Esophagus mucosa (tissue), 1 donor: Measurements from ENCODE around the gene ZNF366. TPM values are rescaled to one million over a fixed set of nuclear protein-coding genes. Genes with fewer than 3 reads are reported as not detected.
A peak's percentile ranks its signal among the peaks of the same experiment; 100 is the strongest.
"Not testable (repeated sequence)": the region's sequence is repeated elsewhere in the genome, so short reads cannot be mapped to it uniquely, and the experiment has no call there.

Experiments used
- ATAC-seq: fragments of 200-7000 bp; cut with Tn5 transposase; one replicate; pipeline ENCODE4 v1.9.1; 2020
- total RNA-seq: library from RNA; stranded (reverse); gene quantifications from one replicate; pipeline ENCODE4 v1.2.4, GENCODE V29; 2023
- donor health status: DM: yes; HTN: yes; CAD: no.

ZNF366 gene
- total RNA-seq, 1 donor from 2014 or later: 1.1 TPM

GRCh38 chr5:72438141-72438540, 69.1 kb downstream of the ZNF366 start:
- ATAC-seq: peak; percentile 70

GRCh38 chr5:72436796-72437471, 70.3 kb downstream of the ZNF366 start:
- ATAC-seq: no peak

- ATAC-seq: no peak
Measured at GRCh38 chr5:72434781-72435437, 72.3 kb downstream of the ZNF366 start.

GRCh38 chr5:72434056-72434780, 73.0 kb downstream of the ZNF366 start:
- no peak for ATAC-seq

- peak; percentile 46 for ATAC-seq
Measured at GRCh38 chr5:72433522-72433921, 73.7 kb downstream of the ZNF366 start.

GRCh38 chr5:72428669-72429068, 78.5 kb downstream of the ZNF366 start:
- ATAC-seq: no peak

GRCh38 chr5:72427488-72428437, 79.4 kb downstream of the ZNF366 start:
- no peak for ATAC-seq

- ATAC-seq: no peak
Measured at GRCh38 chr5:72427016-72427415, 80.2 kb downstream of the ZNF366 start.

GRCh38 chr5:72426019-72426418, 81.2 kb downstream of the ZNF366 start:
- ATAC-seq: no peak

- ATAC-seq: no peak
Measured at GRCh38 chr5:72418271-72418670, 88.9 kb downstream of the ZNF366 start.

- no peak for ATAC-seq
Measured at GRCh38 chr5:72417333-72418062, 89.7 kb downstream of the ZNF366 start.

GRCh38 chr5:72415616-72416325, 91.4 kb downstream of the ZNF366 start:
- no peak for ATAC-seq

- no peak for ATAC-seq
Measured at GRCh38 chr5:72412283-72413055, 94.7 kb downstream of the ZNF366 start.

GRCh38 chr5:72410688-72411295, 96.4 kb downstream of the ZNF366 start:
- ATAC-seq: no peak

- ATAC-seq: no peak
Measured at GRCh38 chr5:72408603-72409002, 98.6 kb downstream of the ZNF366 start.

- ATAC-seq: no peak
Measured at GRCh38 chr5:72408127-72408526, 99.1 kb downstream of the ZNF366 start.

GRCh38 chr5:72407541-72407940, 99.7 kb downstream of the ZNF366 start:
- no peak for ATAC-seq

- ATAC-seq: no peak
Measured at GRCh38 chr5:72407078-72407477, 100.1 kb downstream of the ZNF366 start.

- ATAC-seq: not testable (repeated sequence)
Measured at GRCh38 chr5:72404771-72405170, 102.4 kb downstream of the ZNF366 start.
